Measurements from ENCODE around the gene DYNC1I1. TPM values are rescaled to one million over a fixed set of nuclear protein-coding genes. Genes with fewer than 3 reads are reported as not detected.

DYNC1I1 gene
- total RNA-seq, 1 donor from 2014 or later = 1.1 TPM

DNA sequence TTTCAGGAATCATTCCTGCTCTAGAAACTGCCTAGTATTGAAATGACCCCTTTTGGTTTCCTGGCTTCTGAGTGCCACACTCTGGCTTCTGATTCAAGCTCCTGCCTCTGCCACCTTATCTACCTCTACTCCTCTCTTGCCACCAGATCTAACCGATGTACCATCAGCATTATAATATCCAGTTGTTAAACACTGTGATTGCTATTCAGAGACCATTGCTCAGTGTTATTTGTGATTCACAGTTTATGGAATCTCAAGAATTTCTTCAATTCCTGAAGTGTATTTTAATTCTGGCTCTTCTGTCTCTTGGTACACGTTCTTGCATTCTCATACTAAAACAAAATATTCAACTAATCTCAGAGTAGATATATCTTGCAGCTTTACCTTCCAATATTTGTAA is 88.7 kb downstream of the DYNC1I1 start:
- no peak for DNase-seq

DNA sequence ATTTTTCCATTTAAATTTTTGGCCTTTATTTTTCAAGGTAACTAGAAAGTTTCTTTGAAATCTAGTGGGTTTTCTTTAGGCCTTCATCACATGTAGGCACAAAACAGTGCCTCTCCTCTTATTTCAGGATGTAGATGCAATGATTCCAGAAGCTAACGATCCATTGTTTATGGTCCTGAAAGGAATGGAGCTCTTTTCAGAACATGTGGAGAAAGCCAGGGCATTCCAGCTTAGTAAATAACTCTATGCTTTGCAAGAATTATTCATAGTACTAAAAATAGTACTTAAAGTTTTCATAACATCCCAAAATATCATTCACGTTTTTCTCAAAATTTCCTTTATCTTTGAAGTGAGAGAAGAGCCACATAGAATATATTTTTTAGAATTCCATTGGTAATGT is 91.3 kb downstream of the DYNC1I1 start:
- no peak for DNase-seq

DNA sequence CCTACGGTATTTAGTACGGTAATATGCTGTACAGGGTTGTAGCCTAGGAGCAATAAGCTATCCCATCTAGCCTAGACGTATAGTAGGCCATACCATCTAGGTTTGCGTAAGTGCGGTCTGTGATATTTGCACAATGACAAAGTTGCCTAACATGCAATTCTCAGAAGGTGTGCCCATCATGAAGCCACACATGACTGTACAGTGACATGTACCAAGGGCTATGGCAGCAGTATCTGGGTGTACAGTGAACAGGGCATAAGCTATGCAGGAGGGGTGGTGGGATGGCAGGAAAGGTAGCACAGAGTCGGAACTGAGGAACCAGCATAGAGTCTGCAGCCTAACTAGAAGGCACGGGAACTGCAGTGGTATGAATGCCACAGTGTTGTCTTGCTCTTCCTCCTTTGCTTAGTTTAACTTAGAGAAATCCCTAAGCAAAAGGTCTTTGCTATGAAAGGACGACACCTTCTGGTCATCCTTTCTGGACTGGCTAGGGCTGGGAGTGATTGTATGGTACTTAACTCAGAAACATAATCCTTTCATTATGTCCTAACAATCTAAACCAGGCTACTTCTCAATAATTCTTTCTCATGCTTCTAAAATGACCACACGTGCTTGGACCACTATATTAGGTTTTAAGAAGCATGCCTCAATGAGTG is 93.5 kb downstream of the DYNC1I1 start:
- DNase-seq = no peak

DNA sequence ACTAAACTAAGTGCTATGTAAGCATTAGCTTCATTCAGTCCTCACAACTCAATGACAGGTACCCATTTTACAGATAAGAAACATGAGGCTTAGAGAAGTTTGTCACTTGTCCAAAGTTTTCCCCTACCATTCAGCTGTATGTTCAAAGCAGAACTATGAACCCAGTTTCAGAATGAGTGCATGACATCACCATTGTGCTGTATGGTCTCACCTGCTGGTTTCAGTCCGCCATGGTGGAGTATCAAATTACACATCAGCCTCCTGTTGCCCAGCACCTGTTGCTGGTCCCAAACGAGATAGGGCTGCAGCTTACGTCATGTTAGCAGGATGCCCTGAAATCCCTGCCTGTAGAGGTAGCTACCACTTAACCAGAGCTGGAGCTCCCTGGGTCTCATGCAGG is 95.0 kb downstream of the DYNC1I1 start:
- no peak for DNase-seq

DNA sequence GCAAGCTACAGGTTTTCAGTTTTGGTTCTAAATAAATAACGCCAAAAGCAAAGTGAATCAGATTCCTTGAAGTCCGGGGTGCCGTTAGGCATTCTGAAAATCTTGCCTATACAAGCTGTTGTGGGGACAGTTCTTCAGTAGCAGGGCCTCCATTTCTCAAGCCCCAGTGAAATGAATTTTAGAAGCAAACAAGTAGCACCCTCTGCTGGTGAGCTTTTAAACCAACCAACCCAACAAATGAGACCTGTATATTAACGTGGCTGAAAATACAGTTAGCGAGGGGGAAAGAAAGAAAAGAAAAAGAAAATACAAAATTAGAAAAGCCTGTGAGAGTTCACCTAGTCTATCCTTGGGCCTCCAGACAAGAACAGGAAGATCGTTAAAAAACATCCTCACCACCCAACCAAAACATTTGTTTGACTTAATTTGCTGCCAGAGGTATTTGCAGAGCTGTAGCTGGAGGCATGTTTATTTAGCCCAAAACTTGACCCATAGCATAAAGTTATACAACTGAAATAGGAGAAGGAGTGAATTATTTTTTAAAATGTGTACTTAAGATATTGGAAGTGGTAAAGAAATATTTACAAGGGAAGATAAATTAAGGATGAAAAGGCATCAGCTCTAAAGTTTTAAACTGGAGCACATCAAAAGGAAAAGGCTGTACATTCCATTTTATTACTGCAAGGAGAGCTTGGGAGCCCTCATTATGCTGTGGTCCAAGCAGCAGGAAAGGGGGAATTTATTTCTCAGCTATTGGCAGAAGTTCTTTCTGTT is 98.9 kb downstream of the DYNC1I1 start:
- peak; percentile 37 for DNase-seq

DNA sequence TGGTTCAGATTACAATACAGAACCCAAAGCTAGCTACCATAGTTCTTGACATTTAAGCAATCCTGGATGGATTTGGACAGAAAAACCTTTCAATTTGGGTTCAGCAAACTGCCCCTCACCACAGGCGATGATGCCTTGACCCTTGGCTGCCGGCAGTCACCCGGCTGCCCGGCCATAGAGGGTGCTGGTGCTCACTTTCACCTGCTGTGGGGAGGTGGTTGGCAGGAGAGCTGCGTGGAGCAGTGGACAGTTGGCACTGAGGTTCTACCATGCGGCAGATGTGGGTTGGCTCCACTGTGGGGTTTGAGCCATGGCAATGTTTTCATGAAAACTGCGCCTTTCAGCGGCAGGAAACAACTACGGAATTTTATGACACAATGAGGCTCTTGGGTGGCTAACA is 99.5 kb downstream of the DYNC1I1 start:
- DNase-seq = no peak

DNA sequence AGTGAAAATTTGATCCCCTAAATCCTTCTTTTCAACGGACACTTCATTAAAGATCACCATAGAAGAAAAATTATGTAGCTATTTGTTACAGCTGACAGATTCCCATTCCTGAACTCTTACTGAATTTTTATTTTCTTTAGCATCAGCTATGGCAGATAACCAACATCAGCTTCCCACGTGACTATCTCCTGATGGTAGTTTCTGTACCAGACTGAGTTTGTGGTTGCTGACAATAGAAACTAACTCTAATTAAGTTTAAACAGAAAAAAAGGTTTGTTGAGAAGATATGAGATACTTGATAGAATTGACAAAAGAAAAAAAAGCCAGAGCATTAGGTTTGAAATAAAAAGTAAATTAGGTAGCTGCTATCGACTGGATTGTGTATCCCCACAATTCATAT is 101.8 kb downstream of the DYNC1I1 start:
- no peak for DNase-seq

DNA sequence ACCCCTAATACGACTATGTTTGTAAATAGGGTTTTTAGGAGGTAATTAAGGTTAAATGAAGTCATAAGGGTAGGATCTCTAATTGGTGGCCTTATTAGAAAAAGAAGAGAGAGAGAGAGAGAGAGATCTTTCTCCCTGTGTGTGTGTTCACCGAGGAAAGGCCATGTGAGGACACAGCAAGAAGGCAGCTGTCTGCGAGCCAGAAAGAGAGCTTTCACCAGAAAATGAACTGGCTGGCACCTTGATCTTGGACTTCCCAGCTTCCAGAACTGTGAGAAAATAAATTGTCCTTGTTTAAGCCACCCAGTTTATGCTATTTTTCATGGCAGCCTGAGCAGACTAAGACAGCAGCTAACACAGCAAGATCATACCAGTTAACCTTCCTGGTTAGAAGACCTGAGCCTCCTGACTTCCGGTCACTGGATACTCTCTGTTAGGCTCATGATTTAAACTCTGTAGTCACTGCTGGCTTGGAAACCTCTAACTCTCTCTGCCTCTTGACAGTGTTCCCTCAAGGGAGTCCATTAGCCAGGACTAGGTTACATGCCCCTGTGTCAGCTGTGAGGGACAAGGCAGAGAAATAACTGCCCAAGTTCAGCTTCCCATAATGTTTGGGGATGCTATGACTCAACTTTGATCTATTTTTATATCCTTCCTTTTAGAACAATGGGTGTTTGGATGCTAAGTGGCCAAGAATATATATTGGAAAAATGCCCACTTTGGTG is 102.3 kb downstream of the DYNC1I1 start:
- DNase-seq = peak; percentile 1

DNA sequence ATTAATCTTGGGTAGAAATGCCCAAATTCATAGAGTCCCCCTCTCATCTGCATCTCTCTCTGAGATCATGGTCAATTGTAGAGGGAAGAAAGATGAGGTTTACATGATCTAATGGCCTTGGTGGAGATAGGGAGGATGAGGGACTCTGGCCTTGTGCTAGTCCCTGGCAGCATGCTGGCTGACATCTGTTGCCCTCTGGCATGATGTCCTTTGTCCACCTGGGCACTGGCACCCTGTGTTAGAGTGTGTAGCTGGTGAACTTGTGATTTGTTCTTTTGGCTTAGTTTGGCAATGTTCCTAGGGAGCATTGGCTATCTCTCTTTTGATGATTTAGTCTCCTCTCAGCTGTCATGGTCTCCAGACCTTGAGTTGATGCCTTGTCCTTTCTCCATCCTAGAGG is 103.2 kb downstream of the DYNC1I1 start:
- no peak for DNase-seq

DNA sequence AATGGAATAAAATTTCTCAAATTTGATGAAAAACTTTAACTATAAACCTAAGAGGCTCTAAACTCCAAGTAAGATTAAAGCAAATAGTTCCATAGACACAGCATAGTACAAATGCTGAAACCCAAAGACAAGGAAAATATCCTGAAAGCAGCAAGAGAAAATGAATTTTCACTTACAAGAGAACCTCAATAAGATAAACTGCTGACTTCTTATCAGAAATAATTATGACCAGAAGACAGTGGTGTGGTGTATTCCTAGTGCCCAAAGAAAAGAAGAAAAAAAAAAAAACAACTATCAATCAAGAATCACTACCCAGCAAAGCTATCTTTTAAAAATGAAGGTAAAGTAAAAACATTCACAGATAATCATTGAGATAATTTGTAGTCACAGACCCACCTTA is 106.3 kb downstream of the DYNC1I1 start:
- no peak for DNase-seq

DNA sequence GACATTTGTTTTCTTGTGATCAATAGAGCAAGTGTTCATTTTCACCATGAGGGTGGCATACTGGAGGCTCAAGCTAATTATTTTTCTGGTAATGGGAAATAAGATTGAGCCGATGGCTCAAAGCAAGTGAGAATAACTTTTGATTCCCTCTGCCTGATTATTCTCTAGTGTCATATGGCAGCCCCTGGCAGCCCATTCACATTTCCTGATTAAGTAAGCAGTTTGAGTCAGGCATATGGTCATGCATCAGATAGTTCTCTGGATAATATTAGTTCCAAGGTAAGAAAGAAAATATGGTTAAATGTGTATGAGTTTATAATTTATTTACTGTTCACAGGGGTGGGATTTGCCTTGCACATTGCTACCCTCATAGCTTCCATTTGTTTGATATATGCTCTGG is 109.2 kb downstream of the DYNC1I1 start:
- no peak for DNase-seq

DNA sequence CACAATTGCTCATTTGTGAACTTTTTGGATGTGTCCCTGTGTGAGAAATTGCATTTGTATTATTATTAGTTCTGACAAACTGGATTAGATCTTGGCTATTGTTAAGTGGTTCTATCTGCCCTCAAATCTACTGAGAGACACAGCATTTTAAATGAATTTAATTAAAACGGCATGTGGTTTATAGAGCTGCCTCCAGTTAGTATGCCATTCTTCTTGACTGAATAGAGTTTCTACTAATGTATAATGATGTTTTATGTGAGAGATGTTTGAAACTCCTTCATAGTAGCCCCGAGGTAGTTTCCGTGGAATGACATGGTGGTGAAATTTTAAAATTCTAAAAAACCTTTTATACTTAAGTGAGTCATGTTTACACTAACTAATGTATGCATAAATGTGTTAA is 110.9 kb downstream of the DYNC1I1 start:
- DNase-seq = no peak

DNA sequence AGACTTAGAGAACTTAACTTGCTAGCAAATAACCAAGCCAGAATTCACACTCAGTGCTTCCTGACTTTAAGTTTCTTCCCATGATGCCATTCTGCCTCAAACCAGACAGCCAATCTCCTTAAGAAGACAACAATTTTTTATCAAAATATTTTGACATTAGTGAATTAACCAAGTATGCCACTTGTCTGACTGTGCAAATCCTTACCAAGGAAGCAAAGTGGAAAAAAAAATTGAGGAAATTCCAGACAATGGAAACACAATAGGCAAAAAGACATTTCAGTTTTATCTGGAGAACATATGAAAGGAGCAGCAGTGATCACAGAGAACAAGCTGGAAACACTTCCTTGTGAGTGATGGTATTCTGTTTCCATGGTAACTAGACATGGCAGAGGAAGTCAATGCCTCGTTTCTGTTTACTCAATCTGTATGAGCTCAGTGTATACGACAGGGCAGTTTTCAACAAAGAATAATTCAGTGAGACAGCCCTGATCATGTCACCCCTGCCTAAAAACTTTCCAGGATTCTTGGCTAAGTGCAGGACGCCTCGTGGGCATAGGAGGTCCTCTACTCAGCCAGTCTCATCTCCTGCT is 114.2 kb downstream of the DYNC1I1 start:
- peak; percentile 15 for DNase-seq

DNA sequence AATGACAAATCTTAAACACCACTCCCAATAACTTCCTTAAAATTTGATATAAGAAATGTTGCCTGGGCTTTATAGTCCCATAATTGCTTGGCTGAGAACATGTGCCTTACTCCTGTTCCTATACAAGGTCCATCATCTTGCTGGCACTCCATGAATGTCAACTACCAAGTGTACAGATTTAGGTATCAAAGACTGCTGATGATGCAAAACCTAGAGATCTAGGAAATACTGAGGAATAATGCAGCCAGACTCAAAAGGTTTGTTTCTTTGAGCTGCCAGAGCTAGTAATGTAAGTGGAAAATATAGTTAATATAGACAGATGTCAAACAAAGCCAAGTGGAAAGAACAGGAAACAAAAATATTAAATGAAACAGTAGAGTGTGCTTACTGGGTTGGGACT is 121.1 kb downstream of the DYNC1I1 start:
- no peak for DNase-seq

DNA sequence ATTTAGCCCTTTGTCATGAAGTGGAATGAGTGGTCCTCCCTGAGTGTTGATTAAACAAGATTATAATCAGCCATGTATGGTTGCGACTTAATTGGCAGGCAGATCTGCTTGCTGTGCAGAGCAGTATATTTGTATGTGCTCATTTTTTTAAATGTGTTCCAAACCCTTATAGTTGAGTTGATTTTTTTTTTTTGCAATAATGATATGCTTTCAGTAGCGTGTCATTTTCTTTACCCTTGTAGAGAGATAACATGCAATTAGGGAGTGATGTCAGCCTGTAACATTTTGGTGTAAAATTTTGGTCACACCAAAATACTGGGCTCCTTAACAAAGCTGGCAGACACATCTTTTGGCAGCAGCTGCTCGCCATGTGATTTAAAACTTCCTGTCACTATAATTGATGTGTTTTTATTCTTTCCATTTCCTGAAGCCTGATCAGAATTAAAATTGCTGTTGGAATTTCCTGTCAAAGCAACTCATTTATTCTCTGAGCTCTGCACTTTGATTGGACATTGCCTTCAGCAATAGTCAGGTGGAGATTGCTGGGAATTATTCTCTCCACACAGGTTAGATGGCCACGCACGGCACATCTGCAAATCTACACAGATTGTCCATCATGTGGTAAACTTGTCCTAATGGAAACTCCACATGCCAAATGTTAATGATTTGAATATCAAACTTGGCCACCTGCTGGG is 125.3 kb downstream of the DYNC1I1 start:
- DNase-seq = peak; percentile 16

DNA sequence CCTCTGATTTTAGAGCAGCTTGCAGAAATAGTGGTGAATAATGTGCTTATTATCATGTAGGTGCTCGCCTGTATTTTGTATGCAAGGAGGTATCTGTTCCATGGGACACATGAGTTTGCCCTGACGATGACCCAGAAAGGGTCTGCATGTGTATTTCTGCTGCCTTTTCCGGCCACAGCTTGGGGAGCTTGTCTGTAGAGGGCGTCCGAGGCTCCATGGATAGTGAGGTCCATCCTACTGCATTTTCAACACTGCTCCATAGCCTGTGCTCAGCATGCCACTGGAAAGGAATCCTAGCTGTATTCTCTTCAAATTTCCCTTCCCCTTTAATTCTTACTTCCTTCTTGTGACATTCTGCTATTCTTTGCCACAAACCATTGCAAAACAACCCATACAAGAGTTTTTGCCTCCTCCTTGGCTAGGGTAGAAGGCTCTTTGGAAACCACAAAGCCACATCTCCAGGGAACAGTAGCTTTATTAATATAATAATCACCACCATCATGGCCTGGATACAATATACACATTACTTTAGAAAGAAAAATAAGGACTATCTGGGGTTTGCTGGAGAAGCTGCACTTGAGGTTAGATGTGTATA is 127.7 kb downstream of the DYNC1I1 start:
- DNase-seq = no peak

DNA sequence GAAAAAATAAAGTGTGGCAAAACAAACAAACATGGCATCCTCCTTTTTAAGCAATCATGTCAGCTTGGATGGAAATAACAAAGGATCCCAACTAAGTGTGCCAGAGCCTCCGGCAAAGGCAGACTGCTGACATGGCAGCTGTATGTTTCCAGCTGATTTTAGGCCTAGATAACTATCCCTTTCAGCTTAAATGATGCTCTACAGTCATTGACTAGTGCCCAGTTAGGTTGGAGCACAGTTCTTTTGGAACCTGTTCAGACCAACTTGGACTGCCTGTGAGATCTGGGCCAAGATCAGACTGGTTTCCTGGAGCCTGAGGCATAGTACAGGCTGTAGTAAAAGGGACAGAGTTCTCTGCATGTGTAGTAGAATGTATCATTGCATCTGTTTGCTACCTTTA is 128.7 kb downstream of the DYNC1I1 start:
- DNase-seq = no peak

DNA sequence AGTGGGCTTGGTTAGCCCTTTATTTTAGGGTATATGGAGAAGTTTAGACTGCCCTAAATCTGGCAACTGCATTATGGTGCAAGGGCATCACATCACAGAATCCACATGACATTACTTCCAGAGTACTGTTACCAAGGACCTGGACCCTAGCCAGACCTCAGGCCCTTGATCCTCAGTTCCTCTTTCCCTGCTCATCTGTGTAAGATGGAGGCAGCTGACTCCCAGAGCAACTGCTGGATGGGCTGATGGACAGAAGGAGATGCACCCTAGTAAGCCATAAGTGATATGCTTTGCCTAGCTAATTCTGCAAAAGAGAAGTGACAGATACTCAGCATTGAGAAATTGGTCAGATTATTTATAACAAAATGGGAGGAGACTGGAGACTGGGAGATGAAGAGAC is 131.7 kb downstream of the DYNC1I1 start:
- DNase-seq = no peak

DNA sequence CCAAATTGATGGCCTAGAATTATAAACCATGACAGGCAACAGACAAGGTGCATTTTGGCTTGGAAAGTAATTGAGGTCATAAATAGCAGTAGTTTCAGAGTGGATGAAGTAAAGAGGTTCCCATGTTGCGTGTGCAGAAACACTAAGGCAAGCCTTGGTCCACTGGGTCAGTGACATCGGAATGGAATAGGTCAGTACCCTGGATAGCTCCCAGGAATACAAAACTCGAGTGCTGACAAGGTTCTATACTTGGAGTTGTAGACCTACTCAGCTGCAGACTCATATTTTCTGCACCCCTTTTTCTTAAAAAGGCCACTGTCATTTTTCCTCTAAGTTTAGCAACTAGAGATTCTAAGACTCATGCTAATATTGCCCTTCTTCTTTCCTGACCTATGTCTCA is 132.8 kb downstream of the DYNC1I1 start:
- no peak for DNase-seq

DNA sequence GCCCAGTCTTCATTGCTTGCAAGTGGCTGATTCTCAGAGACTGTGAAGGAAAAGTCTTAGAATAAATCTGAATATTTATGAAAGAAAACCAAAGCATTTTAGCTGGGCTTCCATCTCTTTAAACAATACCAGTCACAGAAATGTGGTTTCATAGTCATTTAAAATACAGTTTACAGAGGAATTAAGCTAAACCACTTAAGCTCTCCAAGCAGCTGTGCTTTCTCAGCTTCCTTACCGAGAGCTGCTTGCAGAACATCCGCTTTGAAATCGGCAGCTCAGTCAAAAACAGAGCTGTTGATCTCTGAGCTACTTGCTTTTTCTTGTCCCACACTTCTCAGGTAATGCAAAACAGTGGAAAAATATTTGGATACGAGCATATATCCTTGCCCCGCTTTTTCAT is 134.5 kb downstream of the DYNC1I1 start:
- no peak for DNase-seq

DNA sequence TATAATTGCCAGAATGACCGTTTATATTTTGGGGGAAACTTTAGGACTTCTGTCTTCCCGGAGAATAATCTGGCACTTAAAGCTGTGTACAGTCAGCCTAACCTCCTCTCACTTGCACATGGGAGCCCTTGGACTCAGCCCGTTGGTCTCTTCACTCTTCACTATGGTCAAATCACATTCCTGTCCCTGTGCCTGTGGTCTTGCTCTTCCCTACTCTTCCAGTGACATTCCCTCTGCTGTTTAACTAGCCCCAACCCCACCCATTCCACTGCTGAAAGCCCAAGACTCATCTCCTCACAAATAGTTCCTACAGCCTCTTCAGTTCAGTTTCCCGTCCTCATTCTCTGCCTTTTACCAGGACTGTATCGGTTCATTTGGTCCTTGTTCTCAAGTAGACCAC is 135.0 kb downstream of the DYNC1I1 start:
- no peak for DNase-seq

DNA sequence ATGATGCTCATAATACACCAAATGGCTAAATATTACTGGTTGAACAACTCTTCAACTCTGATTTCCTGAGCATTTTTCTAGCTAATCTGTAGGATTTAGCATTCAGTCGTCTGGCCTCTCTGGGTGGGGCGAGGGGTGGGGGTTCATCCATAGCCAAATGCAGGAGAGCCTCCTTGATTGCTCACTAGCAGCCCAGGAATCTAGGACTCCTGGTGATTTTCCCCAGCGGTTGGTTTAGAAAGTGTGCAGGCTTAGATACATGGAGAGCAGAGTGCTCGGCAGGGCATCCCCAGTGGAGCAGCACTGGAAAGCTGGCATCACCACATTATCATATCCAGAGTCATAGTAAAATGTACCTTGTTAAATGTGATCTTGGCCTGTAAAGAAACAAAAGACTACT is 136.1 kb downstream of the DYNC1I1 start:
- no peak for DNase-seq

Data from skin of body (tissue), 2 donors.